HG03565 (cell line): ENCODE results near the gene TBXA2R.

Experiments
- ATAC-seq: cut with Tn5 transposase; IDR thresholded peaks from one replicate; pipeline ENCODE4 v1.9.1; 2021; ENCODE audit warnings: mild to moderate bottlenecking, moderate library complexity; ENCODE audit not compliant: unreplicated experiment

The TBXA2R gene

DNA sequence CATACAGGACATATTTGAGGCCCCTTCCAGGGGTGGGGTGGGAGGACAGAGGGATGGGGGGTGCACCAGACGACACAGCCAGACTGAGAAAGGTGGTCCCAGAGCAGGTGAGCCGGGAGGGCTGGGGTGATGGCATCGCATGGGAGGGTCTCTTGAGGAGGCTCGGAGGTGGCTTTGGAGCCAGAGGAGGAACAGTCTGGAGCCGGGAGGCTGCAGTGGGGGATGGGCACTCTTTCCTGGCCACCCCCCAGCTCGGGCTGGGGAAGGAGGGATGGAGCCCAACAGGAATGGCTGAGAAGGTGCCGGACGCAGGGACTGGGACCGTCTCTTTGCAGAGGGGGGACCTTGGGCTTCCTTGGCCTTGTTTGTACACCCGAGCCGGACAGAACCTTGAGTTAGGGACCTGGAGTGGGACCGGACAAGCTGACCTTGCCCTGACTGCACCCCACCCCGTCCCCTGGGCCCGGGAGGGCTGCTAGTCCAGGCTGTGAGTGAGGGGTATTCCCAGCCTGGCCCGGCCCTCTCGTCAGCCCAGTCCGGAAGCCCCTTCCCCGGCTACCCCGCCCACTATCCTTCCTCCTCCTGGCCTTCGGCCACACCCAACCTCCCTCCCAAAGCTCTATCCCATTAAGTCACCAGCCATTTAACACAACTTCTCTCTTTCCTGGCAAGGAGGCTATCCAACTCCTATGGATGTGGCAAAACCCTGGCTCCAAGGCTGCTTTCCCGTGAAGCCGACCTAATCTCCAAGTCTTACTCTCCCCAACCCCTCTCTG is 816 bp upstream of the TBXA2R start:
- no peak for ATAC-seq

DNA sequence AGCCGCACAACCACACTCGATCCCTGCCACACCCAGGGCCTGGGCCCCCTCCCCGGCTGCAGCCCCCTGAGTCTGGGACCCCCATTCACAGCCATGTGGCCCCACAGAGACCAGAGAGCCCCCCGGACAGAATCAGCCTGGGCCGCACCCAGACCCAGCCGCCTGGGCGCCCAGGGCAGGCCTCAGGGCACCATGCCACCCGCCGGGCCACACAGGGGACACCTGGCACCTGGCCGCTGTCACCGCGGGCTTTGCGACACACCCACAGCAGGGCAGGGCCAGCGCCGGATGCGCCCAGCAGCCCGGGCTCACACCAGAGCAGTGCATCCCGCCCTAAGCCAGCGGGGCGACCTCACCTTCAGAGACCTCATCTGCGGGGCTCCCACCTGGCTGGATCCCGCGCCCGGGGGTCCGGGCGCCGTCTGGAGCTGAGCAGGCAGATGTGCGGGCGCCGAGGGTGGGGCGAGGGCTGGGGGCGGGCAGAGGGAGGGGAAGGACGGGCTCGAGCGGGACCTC is 443 bp downstream of the TBXA2R start:
- no peak for ATAC-seq

DNA sequence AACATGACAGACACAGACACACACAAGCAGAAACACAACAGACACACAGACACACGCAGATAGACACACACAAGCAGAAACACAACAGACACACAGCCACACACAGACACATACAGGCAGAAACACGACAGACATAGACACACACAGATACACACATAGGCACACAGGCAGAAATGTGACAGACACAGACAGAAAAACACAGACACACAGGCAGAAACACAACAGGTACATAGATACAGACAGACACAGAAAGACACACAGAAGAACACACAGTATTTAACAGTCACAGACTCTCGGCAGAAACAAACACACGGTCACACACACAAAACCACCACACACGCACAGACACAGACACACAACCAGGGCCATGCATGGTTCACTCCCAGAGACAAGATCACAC is 905 bp downstream of the TBXA2R start:
- ATAC-seq = no peak

DNA sequence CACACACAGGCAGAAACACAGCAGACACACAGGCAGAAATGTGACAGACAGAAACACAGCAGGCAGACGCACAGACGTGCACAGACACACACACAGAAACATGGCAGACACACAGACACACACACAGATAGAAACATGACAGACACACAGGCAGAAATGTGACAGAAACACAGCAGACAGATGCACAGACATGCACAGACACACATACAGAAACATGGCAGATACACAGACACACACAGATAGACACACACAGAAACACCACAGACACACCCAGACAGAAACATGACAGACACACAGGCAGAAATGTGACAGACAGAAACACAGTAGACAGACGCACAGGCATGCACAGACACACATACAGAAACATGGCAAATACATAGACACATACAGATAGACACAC is 1.3 kb downstream of the TBXA2R start:
- no peak for ATAC-seq

DNA sequence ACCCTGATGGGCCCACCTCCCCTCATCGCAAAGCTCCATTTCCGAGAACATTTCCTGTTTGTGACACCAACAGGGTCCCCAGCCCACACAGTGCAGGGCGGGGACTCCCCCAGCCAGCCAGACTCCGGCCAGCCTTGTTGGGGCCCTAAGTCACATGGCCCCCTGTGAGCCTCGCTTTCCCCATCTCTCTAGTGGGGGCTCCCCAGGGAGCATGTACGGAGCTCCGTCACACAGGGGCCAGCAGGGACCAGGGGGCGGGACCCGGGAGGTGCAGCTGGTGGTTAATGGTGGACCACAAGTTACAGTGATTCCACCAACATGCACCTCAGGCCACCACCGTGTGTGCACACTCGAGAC is 1.7 kb downstream of the TBXA2R start:
- no peak for ATAC-seq

DNA sequence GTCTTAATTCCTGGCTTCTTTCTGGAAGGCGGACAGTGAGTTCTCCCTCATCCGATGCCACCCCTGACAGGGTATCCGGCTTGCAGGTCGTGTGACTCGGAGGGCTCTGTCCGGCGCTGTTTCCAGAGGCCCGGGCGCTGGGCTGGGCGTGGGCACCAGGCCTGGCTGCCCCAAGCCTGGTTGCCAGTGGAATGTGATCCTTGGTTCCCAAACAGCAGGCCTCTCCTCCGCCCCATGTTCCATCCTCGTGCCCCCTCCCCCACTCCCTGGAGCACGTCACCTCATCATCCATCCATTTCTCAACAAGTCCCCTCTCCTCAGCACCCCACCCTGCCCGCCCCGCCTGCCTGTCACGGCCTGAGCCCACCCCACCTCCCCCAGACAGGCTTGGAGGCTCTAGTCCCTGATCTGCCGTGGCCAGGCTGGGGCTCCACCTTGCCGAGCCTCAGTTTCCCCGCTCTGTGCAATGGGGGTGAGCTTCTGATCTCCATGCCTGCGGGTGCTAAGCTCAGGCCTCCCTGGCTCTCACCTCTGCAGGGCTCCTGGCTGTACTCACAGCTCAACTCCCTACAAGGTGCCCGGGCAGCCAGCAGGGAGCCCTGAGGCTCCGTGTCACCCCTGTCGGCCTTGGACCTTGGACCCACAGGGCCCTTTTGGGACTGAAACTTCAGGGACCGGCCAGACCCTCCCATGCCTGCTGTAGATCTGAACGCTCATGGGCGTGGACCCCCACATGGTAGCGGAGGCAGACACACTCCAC is 2.3 kb downstream of the TBXA2R start:
- no peak for ATAC-seq

DNA sequence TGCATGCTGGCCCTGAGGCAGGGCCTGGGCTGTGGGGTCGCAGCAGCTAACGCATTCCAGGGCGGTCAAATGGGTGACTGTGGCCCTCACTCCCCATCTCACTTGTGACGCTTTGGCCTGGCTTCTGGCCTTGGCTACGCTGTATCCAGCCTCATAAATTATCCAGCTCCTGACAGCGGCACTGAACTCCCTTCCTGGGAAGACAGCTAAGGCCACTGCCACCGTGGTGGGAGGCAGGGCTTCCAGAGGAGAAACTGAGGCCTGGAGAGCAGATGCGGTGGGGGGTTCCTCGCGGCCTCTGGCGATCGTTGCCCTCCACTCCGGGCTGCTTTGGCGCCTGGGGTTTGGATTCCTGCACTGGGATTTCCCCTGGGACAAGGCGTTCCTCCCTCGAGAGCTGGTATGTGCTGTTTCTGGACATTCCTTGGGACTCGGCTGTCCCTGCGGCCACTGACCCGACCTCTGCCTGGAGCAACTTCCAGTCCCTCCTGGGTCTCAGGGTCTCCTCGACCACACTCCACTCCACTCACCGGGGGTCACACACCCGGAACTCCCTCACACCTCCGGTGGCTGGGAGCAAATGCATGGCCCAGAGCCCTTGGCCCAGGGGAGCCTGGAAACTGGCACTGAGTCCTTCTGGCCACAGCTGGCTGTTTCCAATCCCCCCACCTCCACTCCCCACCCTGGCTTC is 3.4 kb downstream of the TBXA2R start:
- ATAC-seq = no peak

DNA sequence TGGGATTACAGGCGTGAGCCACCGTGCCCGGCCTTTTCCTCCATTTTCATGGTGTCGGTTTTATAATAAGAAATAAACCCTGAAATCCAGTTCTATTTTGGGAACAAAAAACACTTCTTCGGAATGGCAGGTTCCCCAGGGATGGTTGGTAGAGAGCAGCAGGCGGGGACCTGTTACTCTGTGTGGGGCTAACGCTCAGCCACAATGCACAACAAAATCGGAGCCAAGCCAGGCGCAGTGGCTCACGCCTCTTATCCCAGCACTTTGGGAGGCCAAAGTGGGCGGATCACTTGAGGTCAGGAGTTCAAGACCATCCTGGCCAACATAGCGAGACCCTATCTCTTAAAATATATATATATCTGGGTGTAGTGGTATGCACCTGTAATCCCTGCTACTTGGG is 5.7 kb downstream of the TBXA2R start:
- no peak for ATAC-seq

DNA sequence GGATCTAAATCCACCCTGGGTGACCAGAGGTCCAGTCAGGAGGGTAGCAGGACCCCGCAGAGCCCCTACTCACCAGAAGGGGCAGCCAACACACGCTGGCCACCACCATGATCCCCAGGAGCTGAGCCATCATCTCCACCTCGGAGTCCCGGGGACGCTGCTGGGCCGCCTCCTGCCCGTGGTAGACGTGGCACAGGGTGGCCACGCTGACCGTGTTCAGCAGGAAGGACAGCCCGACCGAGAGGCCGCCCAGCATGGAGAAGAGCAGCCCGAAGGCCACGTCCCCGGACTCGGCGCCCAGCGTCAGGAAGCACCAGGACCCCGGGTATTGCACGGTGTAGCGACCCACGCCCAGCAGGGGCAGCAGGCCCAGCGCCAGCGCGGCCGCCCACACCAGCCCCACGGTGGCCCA is 6.9 kb downstream of the TBXA2R start:
- ATAC-seq = no peak

DNA sequence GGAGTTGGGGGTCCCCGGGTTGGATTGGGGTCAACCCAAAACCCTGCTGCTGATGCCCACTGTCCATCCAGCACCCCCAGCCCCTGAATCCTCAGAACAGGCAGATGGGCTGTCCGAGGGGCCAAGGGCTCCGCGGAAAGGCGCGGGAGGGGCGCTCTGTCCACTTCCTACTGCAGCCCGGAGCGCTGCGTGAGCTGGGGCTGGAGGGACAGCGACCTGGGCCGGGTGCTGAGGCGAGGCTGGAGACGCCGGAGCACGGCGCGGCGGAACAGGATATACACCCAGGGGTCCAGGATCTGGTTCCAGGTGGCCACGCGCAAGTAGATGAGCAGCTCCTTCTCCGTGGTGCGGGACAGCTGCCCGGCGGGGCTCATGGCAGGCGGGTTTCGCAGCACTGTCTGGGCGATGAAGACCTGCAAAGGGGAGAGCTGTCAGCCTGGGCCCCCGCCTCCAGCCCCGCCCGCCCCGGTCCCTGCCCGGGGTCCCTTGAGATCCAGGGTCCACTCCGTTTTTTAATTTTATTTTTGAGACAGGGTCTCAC is 11.1 kb downstream of the TBXA2R start:
- ATAC-seq = no peak

DNA sequence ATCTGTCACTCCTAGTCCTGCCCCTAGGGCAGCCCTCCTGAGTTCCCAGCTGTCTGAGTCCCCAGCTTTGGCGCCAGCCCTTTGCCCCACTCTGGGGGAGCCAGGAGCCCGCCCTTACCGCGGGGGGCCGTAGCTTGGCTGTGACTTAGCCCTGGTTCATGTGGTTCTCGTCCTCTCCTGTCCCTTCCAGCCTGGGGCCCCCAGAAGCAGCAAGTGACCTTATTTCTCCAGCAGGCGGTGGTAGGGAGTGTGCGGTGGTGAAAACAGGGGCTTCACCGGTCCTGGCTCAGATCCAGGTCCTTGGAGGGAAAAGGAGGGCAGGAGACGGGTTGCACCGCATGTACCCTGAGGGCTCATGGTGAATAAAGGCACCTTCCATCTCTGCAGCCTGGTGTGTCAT is 13.5 kb downstream of the TBXA2R start:
- ATAC-seq = no peak

DNA sequence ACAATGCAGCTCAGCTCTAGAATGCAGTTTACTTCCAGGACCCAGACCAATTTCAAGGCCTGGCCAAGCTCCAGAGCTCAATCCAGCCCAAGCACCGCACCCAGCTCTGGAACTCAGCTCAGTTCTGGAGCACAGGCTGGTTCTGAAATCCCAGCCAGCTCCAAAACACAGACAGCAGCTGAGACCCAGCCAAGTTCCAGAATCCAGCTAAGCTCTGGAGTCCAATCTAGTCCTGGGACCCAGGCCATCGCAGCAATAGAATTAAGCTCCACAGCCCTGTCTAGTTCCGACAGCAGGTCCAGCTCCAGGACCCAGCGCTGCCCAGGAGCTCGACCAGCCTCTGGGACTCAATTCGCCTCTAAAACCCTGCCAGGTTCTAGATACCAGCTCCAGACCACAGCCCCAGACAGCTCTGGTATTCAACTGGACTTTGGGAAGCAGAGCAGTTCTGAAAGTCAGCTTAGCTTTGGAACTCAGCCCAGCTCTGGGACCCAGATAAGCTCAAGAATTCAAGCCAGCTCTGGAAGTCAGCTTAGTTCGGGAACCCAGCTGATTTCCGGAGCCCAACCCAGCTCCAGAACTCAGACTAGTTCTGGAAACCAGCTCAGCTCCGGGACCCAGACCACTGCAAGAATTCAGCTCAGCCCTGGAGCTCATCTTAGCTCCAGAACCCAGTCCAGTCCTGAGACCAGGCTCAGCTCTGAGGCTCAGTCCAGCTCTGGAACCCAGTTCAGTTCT is 14.6 kb downstream of the TBXA2R start:
- no peak for ATAC-seq

DNA sequence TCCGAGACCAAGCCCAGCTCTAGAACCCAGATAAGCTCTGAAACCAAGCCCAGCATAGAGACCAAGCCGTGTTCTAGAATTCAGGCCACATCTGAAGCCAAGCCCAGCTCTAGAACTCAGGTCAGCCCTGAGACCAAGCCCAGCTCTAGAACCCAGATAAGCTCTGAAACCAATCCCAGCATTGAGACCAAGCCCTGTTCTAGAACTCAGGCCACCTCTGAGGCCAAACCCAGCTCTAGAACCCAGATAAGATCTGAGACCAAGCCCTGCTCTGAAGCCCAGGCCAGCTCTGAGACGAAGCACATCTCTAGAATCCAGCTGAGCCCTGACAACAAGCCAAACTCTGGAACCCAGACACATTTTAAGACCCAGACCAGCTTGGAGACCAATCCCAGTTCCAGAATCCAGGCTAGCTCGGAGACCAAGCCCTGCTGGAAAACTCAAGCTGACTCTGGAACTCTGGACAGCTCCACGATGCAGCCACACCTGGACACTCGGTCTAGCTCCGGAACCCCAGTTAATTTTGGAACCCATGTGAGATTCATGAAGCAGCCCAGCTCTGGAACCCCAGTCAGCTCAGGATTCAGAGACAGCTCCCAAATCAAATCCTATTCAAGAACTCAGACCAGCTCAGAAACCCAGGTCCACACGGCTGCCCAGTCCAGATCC is 15.6 kb downstream of the TBXA2R start:
- no peak for ATAC-seq

DNA sequence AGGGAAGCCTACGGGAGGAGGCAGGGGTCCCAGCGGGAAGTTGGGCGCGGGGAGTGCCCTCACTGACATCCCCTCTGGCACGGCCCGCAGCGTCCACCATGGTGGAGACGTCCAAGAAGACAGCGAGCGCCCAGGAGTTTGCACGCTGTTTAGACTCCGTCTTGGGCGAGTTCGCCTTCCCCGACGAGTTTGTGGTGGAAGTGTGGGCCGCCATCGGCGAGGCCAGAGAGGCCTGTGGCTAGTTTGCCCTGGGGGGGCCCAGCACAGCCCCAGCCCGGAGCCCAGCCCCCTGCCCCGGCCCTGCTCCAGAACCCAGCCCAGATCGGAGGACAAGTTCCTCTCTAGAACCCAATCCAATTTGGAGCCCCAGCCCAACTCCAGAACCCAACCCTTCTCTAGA is 16.7 kb downstream of the TBXA2R start:
- no peak for ATAC-seq

DNA sequence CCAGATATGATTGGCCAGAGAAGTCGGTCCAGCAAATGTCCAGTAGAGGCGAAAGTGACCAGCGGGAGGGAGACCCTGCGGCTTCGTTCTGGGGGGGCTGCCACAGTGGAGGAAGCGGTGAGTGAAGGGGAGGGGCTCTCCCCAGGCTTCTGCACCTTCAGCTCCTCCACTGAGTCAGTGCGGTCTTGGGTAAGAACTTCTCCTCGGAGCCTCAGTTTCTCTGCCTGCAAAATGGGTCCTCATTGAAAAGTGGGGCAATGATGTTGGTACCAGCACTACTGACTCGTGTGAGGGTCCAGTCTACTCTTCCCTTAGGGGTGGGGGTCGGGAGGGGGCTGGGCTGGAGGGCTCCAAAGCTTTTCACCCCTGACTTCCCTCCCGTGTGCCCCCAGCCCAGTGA is 17.2 kb downstream of the TBXA2R start:
- ATAC-seq = no peak

DNA sequence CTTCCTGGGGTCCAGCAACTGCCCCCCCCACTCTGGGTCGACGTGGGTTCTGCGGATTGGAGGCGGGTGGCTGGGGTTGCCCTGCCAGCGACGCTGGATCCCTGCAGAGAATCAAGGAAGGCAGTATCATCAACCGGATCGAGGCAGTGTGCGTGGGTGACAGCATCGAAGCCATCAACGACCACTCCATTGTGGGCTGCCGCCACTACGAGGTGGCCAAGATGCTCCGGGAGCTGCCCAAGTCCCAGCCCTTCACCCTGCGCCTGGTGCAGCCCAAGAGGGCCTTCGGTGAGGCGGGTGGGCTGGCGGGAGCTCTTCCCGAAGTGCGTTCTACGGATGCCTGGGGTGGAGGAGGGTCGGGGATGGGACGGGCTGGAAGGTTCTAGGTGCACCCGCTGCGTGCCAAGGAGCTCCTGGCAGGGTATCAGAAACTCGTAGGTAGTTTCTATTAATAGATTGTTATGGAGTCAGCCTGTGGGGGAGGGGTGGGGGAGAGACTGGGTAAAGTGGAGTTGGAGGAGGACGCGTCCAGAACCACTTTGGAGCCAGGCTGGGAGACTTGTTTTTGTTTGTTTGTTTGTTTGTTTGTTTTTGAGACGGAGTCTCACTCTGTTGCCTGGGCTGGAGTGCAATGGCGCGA is 19.8 kb downstream of the TBXA2R start:
- no peak for ATAC-seq

DNA sequence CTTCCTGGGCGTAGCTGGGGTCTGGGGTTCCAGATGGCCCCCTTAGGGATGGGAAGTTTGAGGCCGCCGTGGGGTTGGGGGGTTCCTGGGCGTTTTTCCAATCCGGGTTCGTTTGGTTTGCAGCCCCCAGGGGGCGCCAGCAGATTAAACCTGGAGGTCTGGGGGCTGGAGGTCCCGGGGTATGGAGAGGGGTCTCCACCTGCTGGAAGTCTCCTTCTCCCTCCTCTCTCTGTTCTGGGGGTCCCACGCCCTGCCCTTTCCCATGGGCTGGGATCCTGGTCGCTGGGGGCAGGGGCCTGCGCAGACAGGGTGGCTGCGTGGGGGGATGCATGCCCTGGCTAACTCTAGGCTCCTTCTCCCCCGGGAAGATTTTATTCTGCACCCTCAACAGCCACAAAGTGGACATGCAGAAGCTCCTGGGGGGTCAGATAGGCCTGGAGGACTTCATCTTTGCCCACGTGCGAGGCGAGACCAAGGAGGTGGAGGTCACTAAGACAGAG is 20.5 kb downstream of the TBXA2R start:
- ATAC-seq = no peak

DNA sequence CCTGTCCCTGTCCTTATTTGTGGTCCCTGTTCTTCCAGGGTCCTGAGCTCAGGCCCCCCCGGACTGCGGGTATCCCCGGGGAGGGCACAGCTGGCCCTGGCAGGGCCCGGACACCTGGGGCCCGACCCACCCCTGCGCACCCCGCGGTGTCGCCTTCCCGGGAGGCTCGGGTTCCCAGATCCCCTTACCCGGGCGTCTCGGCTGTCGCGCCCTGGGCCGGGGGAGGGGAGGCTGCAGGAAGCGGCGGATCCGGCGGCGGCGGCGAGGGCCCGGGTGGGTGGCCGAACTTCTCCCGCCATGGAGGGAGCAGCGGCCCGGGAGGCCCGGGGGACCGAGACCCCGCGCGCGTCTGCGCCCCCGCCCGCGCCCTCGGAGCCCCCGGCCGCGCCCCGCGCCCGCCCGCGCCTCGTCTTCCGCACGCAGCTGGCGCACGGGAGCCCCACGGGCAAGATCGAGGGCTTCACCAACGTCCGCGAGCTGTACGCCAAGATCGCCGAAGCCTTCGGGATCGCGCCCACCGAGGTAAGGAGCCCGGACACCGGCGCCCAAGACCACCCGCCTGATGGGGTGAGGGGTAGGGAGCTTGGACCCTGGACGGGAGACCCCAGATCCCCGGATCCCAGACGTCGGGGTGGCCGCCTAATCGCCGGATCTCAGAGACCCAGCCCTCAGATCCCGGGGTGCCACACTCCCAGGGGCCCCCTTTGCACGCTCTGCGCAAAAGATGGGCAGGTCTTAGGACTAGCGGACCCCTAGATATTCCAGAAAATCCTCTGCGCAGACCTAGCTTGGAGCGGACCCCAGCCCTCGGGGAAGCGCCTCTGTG is 21.2 kb downstream of the TBXA2R start, which contains the start of gene GIPC3:
TSS of gene GIPC3 (plus strand) at position 178 of the 826 bp plus-strand sequence. CDS start at position 298, 120 bp downstream.
- no peak for ATAC-seq
